Neural progenitor cell (in vitro differentiated cells): ENCODE data around the gene RTL9. TPM values are rescaled to one million over a fixed set of nuclear protein-coding genes. Genes with fewer than 3 reads are reported as not detected.

ENCODE experiments used
- DNase-seq: peaks from one replicate; pipeline ENCODE4 v3.0.0-alpha.2; 2016; ENCODE audit warnings: low spot score
- H2AFZ ChIP-seq: fragments of 200-600 bp; sonication (generic); replicated peaks from 2 replicates; pipeline ENCODE4 v1.6.1; 2016; ENCODE audit warnings: antibody characterized with exemption
- H3F3A ChIP-seq: fragments of 200-600 bp; sonication (generic); 2 replicates; pipeline ENCODE4 v1.6.1; 2016; ENCODE audit warnings: antibody characterized with exemption, low read depth
- H3K27ac ChIP-seq: fragments of 200-600 bp; sonication (generic); 2 replicates; pipeline ENCODE4 v1.5.1; 2016; ENCODE audit warnings: mild to moderate bottlenecking
- H3K27me3 ChIP-seq: fragments of 200-600 bp; sonication (generic); 2 replicates; pipeline ENCODE4 v1.6.1; 2016; ENCODE audit warnings: mild to moderate bottlenecking, moderate library complexity
- H3K36me3 ChIP-seq: fragments of 200-600 bp; sonication (generic); 2 replicates; pipeline ENCODE4 v1.5.1; 2016
- H3K4me1 ChIP-seq: fragments of 200-600 bp; sonication (generic); 2 replicates; pipeline ENCODE4 v1.6.1; 2016; ENCODE audit warnings: mixed run types
- H3K4me2 ChIP-seq: fragments of 200-600 bp; sonication (generic); 2 replicates; pipeline ENCODE4 v1.6.1; 2016
- H3K4me3 ChIP-seq: fragments of 200-600 bp; sonication (generic); 2 replicates; pipeline ENCODE4 v1.5.1; 2016
- H3K79me2 ChIP-seq: fragments of 200-600 bp; sonication (generic); 2 replicates; pipeline ENCODE4 v1.6.1; 2016; ENCODE audit warnings: low read depth
- H3K9ac ChIP-seq: fragments of 200-600 bp; sonication (generic); 2 replicates; pipeline ENCODE4 v1.6.1; 2016
- H3K9me3 ChIP-seq: fragments of 200-600 bp; sonication (generic); 2 replicates; pipeline ENCODE4 v1.5.1; 2016; ENCODE audit warnings: low read depth
- H4K20me1 ChIP-seq: fragments of 200-600 bp; sonication (generic); 2 replicates; pipeline ENCODE4 v1.6.1; 2016; ENCODE audit warnings: low read depth
- H3K27ac Mint-ChIP-seq: 3 replicates; pipeline ENCODE4 v1.8.0; 2021; ENCODE audit warnings: mixed read lengths
- H3K27me3 Mint-ChIP-seq: 2 replicates; pipeline ENCODE4 v1.8.0; 2022; ENCODE audit warnings: low read depth, mild to moderate bottlenecking, inconsistent platforms, moderate library complexity, mixed read lengths; ENCODE audit not compliant: insufficient read depth
- H3K36me3 Mint-ChIP-seq: 3 replicates; pipeline ENCODE4 v1.8.0; 2021; ENCODE audit warnings: mixed read lengths
- H3K4me1 Mint-ChIP-seq: 3 replicates; pipeline ENCODE4 v1.8.0; 2021; ENCODE audit warnings: mixed read lengths
- H3K4me3 Mint-ChIP-seq: 3 replicates; pipeline ENCODE4 v1.8.0; 2021; ENCODE audit warnings: mild to moderate bottlenecking, moderate library complexity, mixed read lengths
- H3K9me3 Mint-ChIP-seq: 3 replicates; pipeline ENCODE4 v1.8.0; 2020; ENCODE audit warnings: mixed read lengths
- CTCF ChIP-seq: fragments of 200-600 bp; sonication (generic); IDR thresholded peaks from 2 replicates; pipeline ENCODE4 v1.5.1; 2017; ENCODE audit warnings: antibody characterized with exemption, mild to moderate bottlenecking
- EZH2 ChIP-seq: fragments of 200-600 bp; sonication (generic); IDR thresholded peaks from 2 replicates; pipeline ENCODE4 v1.6.1; 2017; ENCODE audit warnings: antibody characterized with exemption, mild to moderate bottlenecking, moderate library complexity
- EZH2phosphoT487 ChIP-seq: fragments of 200-600 bp; sonication (generic); IDR thresholded peaks from 2 replicates; pipeline ENCODE4 v1.6.1; 2017; ENCODE audit warnings: antibody characterized with exemption
- total RNA-seq: library from RNA; depleted of rRNA; stranded (reverse); fragments of >200 nt; gene quantifications from 2 replicates; pipeline ENCODE4 v1.2.3, GENCODE V29; 2015; ENCODE audit warnings: low replicate concordance

The RTL9 gene
- total RNA-seq, result 0.22 and 0.49 TPM in 2 replicates

DNA sequence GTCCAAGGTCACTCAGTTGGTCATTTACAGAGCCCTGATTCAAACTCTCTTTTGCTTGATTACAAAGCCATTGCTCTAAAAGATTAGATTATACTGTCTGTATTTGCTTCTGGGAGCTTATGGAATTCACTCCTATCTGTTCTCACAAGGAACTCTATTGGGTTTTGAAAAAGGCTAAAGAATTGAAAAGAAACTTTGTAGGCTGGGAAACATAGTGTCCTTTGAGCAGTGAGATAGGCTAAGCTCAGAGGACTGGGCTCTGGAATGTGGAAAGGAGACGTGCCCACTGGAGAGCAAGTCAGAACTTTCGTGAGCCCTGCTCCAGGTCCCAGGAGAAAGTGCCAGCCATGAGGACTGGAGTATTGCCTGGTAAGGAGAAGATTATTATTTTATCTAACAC lies at the start of gene RTL9:
Gene RTL9, plus strand, starts transcription at position 301 of the 400 bp plus-strand sequence. CDS start 91,770 bp downstream, outside the sequence.
- no peak within 1 kb of the TSS for H3K4me3 Mint-ChIP-seq
- no peak within 1 kb of the TSS for H3K4me3 ChIP-seq
- H3K4me1 ChIP-seq, result no peaks in the 10 kb centered on the region
- no peaks in the 10 kb centered on the region for H3K36me3 ChIP-seq
- peaks cover 4% of the 10 kb centered on the region for H3K9me3 Mint-ChIP-seq
- H3K79me2 ChIP-seq, result no peaks in the 10 kb centered on the region
- H3K4me1 Mint-ChIP-seq, result no peaks in the 10 kb centered on the region
- H3K27ac ChIP-seq, result no peak within 1 kb of the TSS
- peaks cover 3% of the 10 kb centered on the region for H3K27me3 Mint-ChIP-seq
- no peaks in the 10 kb centered on the region for H3K36me3 Mint-ChIP-seq
- no peaks in the 10 kb centered on the region for H3K27me3 ChIP-seq
- H3F3A ChIP-seq, result no peaks in the 10 kb centered on the region
- H3K9ac ChIP-seq, result no peak within 1 kb of the TSS
- no peak within 1 kb of the TSS for H3K27ac Mint-ChIP-seq
- no peak for DNase-seq
- TF ChIP-seq EZH2, result no peak
- no peak for TF ChIP-seq EZH2phosphoT487
- no peak for TF ChIP-seq CTCF
- no peak within 1 kb of the TSS for H2AFZ ChIP-seq
- no peaks in the 10 kb centered on the region for H4K20me1 ChIP-seq
- H3K9me3 ChIP-seq, result no peaks in the 10 kb centered on the region
- H3K4me2 ChIP-seq, result no peak within 1 kb of the TSS

DNA sequence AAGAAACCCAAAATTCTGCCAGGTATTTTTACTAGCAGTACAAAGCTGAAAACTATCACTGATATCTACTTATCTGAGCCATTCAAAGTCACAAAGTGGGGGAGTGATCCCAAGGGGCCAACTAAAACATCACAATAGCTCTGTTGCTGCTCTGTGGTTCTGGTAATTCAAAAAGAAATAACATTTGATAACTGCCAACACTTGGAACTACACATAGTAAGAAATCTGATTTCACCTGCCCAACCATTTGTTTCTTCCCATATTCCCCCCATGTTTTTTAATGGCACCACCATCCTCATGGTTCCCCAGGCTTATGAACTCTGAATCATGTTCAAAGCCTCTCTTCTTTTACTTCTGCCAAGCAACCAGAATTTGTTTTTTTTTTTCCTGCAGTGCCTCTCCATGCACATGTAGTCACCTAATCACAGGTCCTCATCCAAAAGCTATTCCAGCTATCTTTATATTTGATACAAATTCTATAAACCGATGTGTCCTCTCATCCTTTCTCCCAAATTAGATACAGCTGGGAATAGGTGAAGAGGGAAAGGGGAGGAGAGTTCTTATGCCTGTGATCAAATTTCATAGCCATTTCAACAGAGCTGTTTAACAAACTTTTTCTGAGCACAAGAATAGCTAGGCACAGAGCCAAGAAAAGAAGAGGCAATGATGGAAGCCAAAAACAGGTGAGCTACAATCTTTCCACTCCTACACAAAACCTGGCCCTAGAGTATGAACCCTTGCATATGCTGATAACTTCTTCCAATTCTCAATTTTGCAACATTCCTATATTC lies 48.5 kb upstream of the RTL9 start:
- Histone ChIP-seq H3K9ac (no peak overlapping the region), H3K27me3 (no peaks in the 10 kb centered on the region), H3K36me3 (no peaks in the 10 kb centered on the region), H2AFZ (no peak overlapping the region), H3K79me2 (peaks cover 62% of the 10 kb centered on the region), H3K4me1 (no peaks in the 10 kb centered on the region), H4K20me1 (no peaks in the 10 kb centered on the region), H3F3A (no peaks in the 10 kb centered on the region), H3K4me3 (no peak overlapping the region), H3K27ac (no peak overlapping the region), H3K9me3 (no peaks in the 10 kb centered on the region), H3K4me2 (no peak overlapping the region)
- Mint-ChIP-seq H3K27me3 (no peaks in the 10 kb centered on the region), H3K4me3 (no peak overlapping the region), H3K27ac (no peak overlapping the region), H3K9me3 (no peaks in the 10 kb centered on the region), H3K4me1 (peaks cover 14% of the 10 kb centered on the region), H3K36me3 (peaks cover 4% of the 10 kb centered on the region)
- TF ChIP-seq CTCF (no peak), EZH2phosphoT487 (no peak), EZH2 (no peak)
- no peak for DNase-seq

GRCh38 chrX:110310896-110311295 lies 47.8 kb upstream of the RTL9 start:
- no peaks in the 10 kb centered on the region for H3F3A ChIP-seq
- H3K36me3 ChIP-seq, result no peaks in the 10 kb centered on the region
- H3K9me3 ChIP-seq, result no peaks in the 10 kb centered on the region
- Mint-ChIP-seq H3K9me3 (no peaks in the 10 kb centered on the region), H3K4me1 (peaks cover 21% of the 10 kb centered on the region), H3K4me3 (no peak overlapping the region), H3K27me3 (no peaks in the 10 kb centered on the region), H3K27ac (no peak overlapping the region), H3K36me3 (peaks cover 2% of the 10 kb centered on the region)
- TF ChIP-seq CTCF (no peak), EZH2 (no peak), EZH2phosphoT487 (no peak)
- H2AFZ ChIP-seq, result no peak overlapping the region
- peaks cover 3% of the 10 kb centered on the region for H3K4me1 ChIP-seq
- H3K27ac ChIP-seq, result no peak overlapping the region
- no peak overlapping the region for H3K4me2 ChIP-seq
- H3K79me2 ChIP-seq, result peaks cover 68% of the 10 kb centered on the region
- no peak overlapping the region for H3K9ac ChIP-seq
- no peaks in the 10 kb centered on the region for H3K27me3 ChIP-seq
- no peaks in the 10 kb centered on the region for H4K20me1 ChIP-seq
- DNase-seq, result no peak
- H3K4me3 ChIP-seq, result no peak overlapping the region
